ENCODE results near the gene TPST1. TPM values are rescaled to one million over a fixed set of nuclear protein-coding genes. Genes with fewer than 3 reads are reported as not detected.

The TPST1 gene
- total and polyA plus RNA-seq, 5 donors from 2014 or later = 0.15 to 1.2 (median 0.24) TPM; not detected in 2

DNA sequence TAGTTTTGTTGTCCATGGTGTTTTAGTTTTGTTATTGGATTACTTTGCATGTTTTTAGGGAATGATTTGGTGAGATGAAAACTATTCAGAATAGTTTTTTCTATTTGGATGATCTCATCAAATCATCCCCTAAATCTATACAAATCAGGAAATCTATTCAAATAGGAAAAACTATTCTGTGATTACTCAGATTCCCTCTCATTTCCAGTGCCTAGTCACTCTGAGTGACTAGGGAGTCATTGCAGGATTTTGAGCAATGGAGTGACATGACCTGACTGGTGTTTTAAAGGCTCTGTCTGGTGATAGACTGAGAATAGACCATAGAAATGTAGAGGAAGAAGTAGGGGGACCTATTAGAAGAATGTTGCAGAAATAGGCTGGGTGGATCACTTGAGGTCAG lies 72.4 kb downstream of the TPST1 start:
- no peak for ATAC-seq (ENCODE audit: low read depth in 2 of 2)
- no peaks in the 10 kb centered on the region for H3K4me1 ChIP-seq (ENCODE audit: control insufficient read depth, insufficient read depth, low read length, poor library complexity, severe bottlenecking)
- no peaks in the 10 kb centered on the region for H3K36me3 ChIP-seq (ENCODE audit: control insufficient read depth, insufficient read depth, low read length)
- peaks cover 0 to 2% (median 0%) of the 10 kb centered on the region in 4 donors for H3K4me1 Mint-ChIP-seq
- no peak overlapping the region for H3K4me3 ChIP-seq (ENCODE audit: low read depth, low read length)
- peaks cover 0 to 5% (median 0%) of the 10 kb centered on the region in 7 donors for H3K9me3 Mint-ChIP-seq
- peaks cover 3% of the 10 kb centered on the region for H3K36me3 Mint-ChIP-seq
- H3K4me3 Mint-ChIP-seq = no peak overlapping the region
- no peaks in the 10 kb centered on the region for H3K27me3 ChIP-seq (ENCODE audit: control insufficient read depth, insufficient read depth, low read length)
- H3K27me3 Mint-ChIP-seq = peaks cover 8% of the 10 kb centered on the region
- no peak for DNase-seq
- no peak overlapping the region for H3K27ac ChIP-seq (ENCODE audit: insufficient read depth, low read length, poor library complexity, severe bottlenecking)
- no peak overlapping the region for H3K27ac Mint-ChIP-seq
- H3K9me3 ChIP-seq (ENCODE audit: control insufficient read depth in 2 of 2, low read length in 2 of 2) = no peaks in the 10 kb centered on the region

DNA sequence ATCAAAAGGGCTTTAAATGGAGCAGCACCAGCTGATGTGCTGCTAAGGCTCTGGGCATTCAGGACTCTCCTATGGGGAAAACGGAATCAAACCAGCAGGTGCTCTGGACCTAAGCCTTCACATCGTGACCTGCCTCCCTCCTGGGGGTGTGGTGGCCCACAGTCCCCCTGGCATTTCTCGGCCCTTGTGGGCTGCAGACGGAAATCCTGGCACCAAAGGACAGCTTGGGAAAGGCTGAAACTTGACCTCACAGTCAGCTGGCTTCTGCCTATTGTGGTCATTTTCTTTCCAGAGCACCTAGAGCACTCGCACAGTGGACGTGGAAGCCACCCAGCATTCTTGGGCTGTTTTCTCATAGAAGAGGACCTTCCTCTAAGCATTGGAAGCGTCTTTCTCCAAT lies 74.8 kb downstream of the TPST1 start:
- peaks cover 3% of the 10 kb centered on the region for H3K36me3 Mint-ChIP-seq
- H3K27ac Mint-ChIP-seq = no peak overlapping the region
- DNase-seq (no peak), ATAC-seq (ENCODE audit: low read depth in 2 of 2) (no peak)
- Histone ChIP-seq H3K36me3 (ENCODE audit: control insufficient read depth, insufficient read depth, low read length) (no peaks in the 10 kb centered on the region), H3K4me1 (ENCODE audit: control insufficient read depth, insufficient read depth, low read length, poor library complexity, severe bottlenecking) (no peaks in the 10 kb centered on the region), H3K27ac (ENCODE audit: insufficient read depth, low read length, poor library complexity, severe bottlenecking) (no peak overlapping the region), H3K27me3 (ENCODE audit: control insufficient read depth, insufficient read depth, low read length) (no peaks in the 10 kb centered on the region), H3K4me3 (ENCODE audit: low read depth, low read length) (no peak overlapping the region), H3K9me3 (ENCODE audit: control insufficient read depth in 2 of 2, low read length in 2 of 2) (no peaks in the 10 kb centered on the region)
- H3K27me3 Mint-ChIP-seq = peaks cover 8% of the 10 kb centered on the region
- H3K4me3 Mint-ChIP-seq = no peak overlapping the region
- peaks cover 0 to 5% (median 0%) of the 10 kb centered on the region in 7 donors for H3K9me3 Mint-ChIP-seq
- H3K4me1 Mint-ChIP-seq = peaks cover 0 to 2% (median 0%) of the 10 kb centered on the region in 4 donors

DNA sequence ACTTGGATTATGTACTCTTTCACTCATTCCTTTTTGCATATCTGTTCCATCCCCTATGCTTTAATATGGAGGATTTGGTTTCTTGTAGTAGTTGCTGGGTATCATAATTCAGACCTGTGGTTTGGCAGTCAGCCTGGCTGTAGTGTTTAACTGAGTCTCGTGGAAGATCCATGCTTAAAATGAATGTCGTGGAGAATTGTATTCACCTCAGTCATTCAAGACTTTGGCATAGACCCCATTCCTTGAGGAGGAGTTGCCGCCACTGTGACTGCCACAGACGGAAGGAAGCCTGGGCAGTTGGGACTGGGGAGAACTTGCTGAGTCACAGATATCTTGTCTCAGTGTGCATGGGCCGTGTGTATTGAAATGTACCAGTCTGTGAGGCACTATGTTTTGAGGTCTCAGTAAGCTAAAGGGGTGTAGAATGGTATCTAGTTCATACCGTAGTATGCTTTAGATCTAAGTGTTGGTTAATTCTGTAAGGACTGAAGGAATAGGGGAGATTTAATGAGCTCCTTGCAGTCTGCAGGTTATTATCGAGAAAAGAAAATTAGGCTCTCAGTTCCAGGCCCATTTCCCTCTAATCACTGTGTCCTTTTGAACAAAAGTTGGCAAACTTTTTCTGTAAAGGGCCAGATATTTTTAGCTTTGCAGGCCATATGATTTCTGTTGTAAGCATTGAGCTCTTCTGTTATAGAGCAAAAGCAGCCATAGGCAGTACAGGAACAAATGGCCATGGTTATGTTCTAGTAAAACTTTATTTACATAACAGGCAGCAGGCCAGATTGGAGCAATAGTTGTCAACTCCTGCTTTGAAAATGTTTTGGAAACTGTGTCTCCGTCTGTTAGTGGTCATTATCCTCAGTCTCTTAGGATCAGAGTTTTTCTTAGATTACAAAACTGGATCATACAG lies 76.8 kb downstream of the TPST1 start:
- no peak overlapping the region for H3K27ac Mint-ChIP-seq
- ATAC-seq (ENCODE audit: low read depth in 2 of 2) (no peak), DNase-seq (no peak)
- Histone ChIP-seq H3K9me3 (ENCODE audit: control insufficient read depth in 2 of 2, low read length in 2 of 2) (no peaks in the 10 kb centered on the region), H3K27ac (ENCODE audit: insufficient read depth, low read length, poor library complexity, severe bottlenecking) (no peak overlapping the region), H3K27me3 (ENCODE audit: control insufficient read depth, insufficient read depth, low read length) (no peaks in the 10 kb centered on the region), H3K4me1 (ENCODE audit: control insufficient read depth, insufficient read depth, low read length, poor library complexity, severe bottlenecking) (no peaks in the 10 kb centered on the region), H3K36me3 (ENCODE audit: control insufficient read depth, insufficient read depth, low read length) (no peaks in the 10 kb centered on the region), H3K4me3 (ENCODE audit: low read depth, low read length) (no peak overlapping the region)
- H3K36me3 Mint-ChIP-seq = peaks cover 3% of the 10 kb centered on the region
- peaks cover 0 to 2% (median 0%) of the 10 kb centered on the region in 4 donors for H3K4me1 Mint-ChIP-seq
- peaks cover 0 to 5% (median 0%) of the 10 kb centered on the region in 7 donors for H3K9me3 Mint-ChIP-seq
- H3K4me3 Mint-ChIP-seq = no peak overlapping the region
- H3K27me3 Mint-ChIP-seq = peaks cover 3% of the 10 kb centered on the region

DNA sequence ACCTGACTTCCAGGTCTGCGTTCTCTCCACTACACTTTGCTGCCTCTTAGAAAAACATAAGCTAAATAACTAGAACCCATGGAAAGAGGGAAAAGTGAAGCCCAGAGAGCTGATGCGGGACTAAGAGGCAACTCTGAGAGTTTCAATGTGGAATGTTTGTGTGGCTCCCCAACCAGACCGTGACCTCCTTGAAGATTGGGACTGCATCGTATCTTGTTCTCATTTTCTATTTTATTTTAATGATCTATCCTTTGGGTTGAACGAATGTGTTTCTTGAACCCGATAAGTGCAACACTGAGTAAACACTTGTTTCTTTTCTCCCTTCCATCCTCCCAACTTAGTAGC lies 77.4 kb downstream of the TPST1 start:
- ATAC-seq (ENCODE audit: low read depth in 2 of 2) (no peak), DNase-seq (no peak)
- no peak overlapping the region for H3K4me3 ChIP-seq (ENCODE audit: low read depth, low read length)
- Mint-ChIP-seq H3K9me3 (peaks cover 0 to 5% (median 0%) of the 10 kb centered on the region in 7 donors), H3K4me3 (no peak overlapping the region), H3K27me3 (no peaks in the 10 kb centered on the region), H3K4me1 (peaks cover 0 to 2% (median 0%) of the 10 kb centered on the region in 4 donors), H3K27ac (peak overlapping the region in 1 of 3 donors; percentile 78), H3K36me3 (peaks cover 3% of the 10 kb centered on the region)
- no peaks in the 10 kb centered on the region for H3K27me3 ChIP-seq (ENCODE audit: control insufficient read depth, insufficient read depth, low read length)
- no peaks in the 10 kb centered on the region for H3K9me3 ChIP-seq (ENCODE audit: control insufficient read depth in 2 of 2, low read length in 2 of 2)
- no peak overlapping the region for H3K27ac ChIP-seq (ENCODE audit: insufficient read depth, low read length, poor library complexity, severe bottlenecking)
- H3K36me3 ChIP-seq (ENCODE audit: control insufficient read depth, insufficient read depth, low read length) = no peaks in the 10 kb centered on the region
- H3K4me1 ChIP-seq (ENCODE audit: control insufficient read depth, insufficient read depth, low read length, poor library complexity, severe bottlenecking) = no peaks in the 10 kb centered on the region

DNA sequence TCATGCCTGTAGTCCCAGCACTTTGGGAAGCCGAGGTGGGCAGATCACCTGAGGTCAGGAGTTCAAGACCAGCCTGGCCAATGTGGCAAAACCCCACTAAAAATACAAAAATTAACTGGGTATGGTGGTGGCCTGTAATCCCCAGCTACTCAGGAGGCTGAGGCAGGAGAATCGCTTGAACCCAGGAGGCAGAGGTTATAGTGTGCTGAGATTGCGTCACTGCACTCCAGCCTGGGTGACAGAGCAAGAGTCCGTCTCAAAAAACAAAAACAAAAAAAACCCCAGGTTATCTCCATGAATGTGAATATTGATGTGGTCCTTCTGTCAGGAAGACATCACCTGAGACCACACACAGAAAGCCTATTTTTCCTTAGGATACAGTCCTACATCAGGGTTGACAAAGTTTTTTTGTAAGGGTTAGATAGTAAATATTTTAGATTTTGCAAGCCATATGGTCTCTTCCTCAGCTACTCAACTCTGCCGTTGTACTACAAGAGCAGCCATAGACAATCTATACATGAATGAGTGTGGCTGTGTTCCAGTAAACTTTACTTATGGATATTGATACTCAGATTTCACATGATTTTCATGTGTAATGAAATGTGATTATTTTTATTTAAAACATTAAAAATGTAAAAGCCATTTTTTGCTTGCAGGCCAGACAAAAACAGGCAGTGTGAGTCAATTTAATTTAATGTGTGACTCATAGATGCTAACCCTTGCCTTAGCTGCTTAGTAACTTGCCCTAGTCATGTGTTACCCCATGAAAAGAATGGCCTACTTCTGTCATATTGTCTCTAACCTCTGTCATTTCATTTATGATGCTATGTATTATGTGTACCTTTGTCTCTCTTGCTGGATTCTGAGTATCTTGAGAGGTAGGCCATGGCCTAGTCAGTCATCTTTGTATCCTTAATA lies 78.1 kb downstream of the TPST1 start:
- Histone ChIP-seq H3K27me3 (ENCODE audit: control insufficient read depth, insufficient read depth, low read length) (no peaks in the 10 kb centered on the region), H3K36me3 (ENCODE audit: control insufficient read depth, insufficient read depth, low read length) (no peaks in the 10 kb centered on the region), H3K4me1 (ENCODE audit: control insufficient read depth, insufficient read depth, low read length, poor library complexity, severe bottlenecking) (no peaks in the 10 kb centered on the region), H3K27ac (ENCODE audit: insufficient read depth, low read length, poor library complexity, severe bottlenecking) (no peak overlapping the region), H3K4me3 (ENCODE audit: low read depth, low read length) (no peak overlapping the region), H3K9me3 (ENCODE audit: control insufficient read depth in 2 of 2, low read length in 2 of 2) (no peaks in the 10 kb centered on the region)
- peaks cover 0 to 3% (median 0%) of the 10 kb centered on the region in 7 donors for H3K9me3 Mint-ChIP-seq
- no peak for ATAC-seq (ENCODE audit: low read depth in 2 of 2)
- no peaks in the 10 kb centered on the region for H3K27me3 Mint-ChIP-seq
- H3K36me3 Mint-ChIP-seq = no peaks in the 10 kb centered on the region
- DNase-seq = no peak
- peaks cover 0 to 2% (median 0%) of the 10 kb centered on the region in 4 donors for H3K4me1 Mint-ChIP-seq
- no peak overlapping the region for H3K4me3 Mint-ChIP-seq
- no peak overlapping the region for H3K27ac Mint-ChIP-seq

DNA sequence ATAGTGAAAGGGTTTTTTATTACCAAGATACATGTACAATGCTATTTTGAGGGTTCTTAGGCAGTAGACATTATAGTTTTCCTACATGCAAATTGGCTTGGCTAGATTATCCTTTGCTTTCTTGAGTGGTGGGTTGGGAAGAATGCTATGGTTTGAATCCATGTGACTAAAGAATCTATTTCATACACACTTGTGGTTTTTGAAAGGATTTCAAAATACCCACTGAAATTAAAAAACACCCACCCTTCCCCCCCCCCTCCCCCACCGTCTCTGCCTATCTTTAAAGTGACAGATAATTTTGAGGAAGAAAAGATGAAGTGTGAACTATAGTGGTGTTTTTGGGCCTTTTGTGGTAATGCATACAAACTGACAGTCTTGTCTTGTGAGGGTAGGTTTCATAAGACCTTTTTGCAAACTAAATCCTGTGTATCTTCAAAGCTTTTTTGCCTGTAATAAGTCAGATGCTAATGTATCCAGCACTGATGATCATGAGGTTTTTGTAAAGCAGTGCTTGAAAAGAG lies 90.9 kb downstream of the TPST1 start:
- no peaks in the 10 kb centered on the region for H3K36me3 ChIP-seq (ENCODE audit: control insufficient read depth, insufficient read depth, low read length)
- ATAC-seq (ENCODE audit: low read depth in 2 of 2) = no peak
- no peaks in the 10 kb centered on the region for H3K36me3 Mint-ChIP-seq

DNA sequence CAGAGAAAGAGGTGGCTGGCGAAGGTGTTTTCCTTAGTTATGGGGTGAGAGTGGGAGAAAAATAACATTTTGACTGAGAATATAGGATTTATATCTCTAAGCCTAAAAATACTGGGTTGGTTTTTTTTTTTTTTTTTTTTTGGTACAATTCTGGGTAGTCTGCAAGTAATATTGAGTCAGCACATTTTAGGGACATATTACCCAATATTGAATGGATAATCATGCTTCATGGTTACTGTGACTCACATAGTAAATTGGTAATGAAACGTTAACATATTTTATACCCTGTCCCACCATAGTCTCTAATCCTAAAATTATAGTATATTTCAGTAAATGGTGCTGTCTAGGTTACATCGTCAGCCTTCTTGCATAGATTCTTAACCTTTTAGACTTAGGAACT lies 91.4 kb downstream of the TPST1 start:
- Histone ChIP-seq H3K36me3 (ENCODE audit: control insufficient read depth, insufficient read depth, low read length) (no peaks in the 10 kb centered on the region), H3K4me1 (ENCODE audit: control insufficient read depth, insufficient read depth, low read length, poor library complexity, severe bottlenecking) (no peaks in the 10 kb centered on the region), H3K27ac (ENCODE audit: insufficient read depth, low read length, poor library complexity, severe bottlenecking) (no peak overlapping the region), H3K4me3 (ENCODE audit: low read depth, low read length) (no peak overlapping the region), H3K27me3 (ENCODE audit: control insufficient read depth, insufficient read depth, low read length) (no peaks in the 10 kb centered on the region), H3K9me3 (ENCODE audit: control insufficient read depth in 2 of 2, low read length in 2 of 2) (peaks cover 0 to 2% of the 10 kb centered on the region in 2 experiments)
- H3K27ac Mint-ChIP-seq = no peak overlapping the region
- ATAC-seq (ENCODE audit: low read depth in 2 of 2) = no peak
- H3K4me3 Mint-ChIP-seq = no peak overlapping the region
- DNase-seq = no peak
- H3K27me3 Mint-ChIP-seq = no peaks in the 10 kb centered on the region
- H3K9me3 Mint-ChIP-seq = peaks cover 2 to 13% (median 11%) of the 10 kb centered on the region in 7 donors
- no peaks in the 10 kb centered on the region for H3K4me1 Mint-ChIP-seq
- no peaks in the 10 kb centered on the region for H3K36me3 Mint-ChIP-seq

More for the DNA sequence above, 90.9 kb downstream of the TPST1 start:
- Histone ChIP-seq H3K4me1 (ENCODE audit: control insufficient read depth, insufficient read depth, low read length, poor library complexity, severe bottlenecking) (no peaks in the 10 kb centered on the region), H3K4me3 (ENCODE audit: low read depth, low read length) (no peak overlapping the region), H3K9me3 (ENCODE audit: control insufficient read depth in 2 of 2, low read length in 2 of 2) (peaks cover 0 to 2% of the 10 kb centered on the region in 2 experiments), H3K27ac (ENCODE audit: insufficient read depth, low read length, poor library complexity, severe bottlenecking) (no peak overlapping the region), H3K27me3 (ENCODE audit: control insufficient read depth, insufficient read depth, low read length) (no peaks in the 10 kb centered on the region)
- no peak overlapping the region for H3K27ac Mint-ChIP-seq
- H3K4me1 Mint-ChIP-seq = no peaks in the 10 kb centered on the region
- H3K4me3 Mint-ChIP-seq = no peak overlapping the region
- no peaks in the 10 kb centered on the region for H3K27me3 Mint-ChIP-seq
- no peak for DNase-seq
- peaks cover 2 to 13% (median 11%) of the 10 kb centered on the region in 7 donors for H3K9me3 Mint-ChIP-seq

All from CD4-positive, CD25-positive, alpha-beta regulatory T cell (primary cell).